Gastroesophageal sphincter (tissue), 3 donors: Measurements from ENCODE around the gene KAZN.

Experiments
- CTCF ChIP-seq, 4 experiments: fragments of 200-600 bp in 2 of 4; fragments of 450-650 bp in 2 of 4; sonication (generic) in 1 of 4; IDR thresholded peaks; one replicate each; pipeline ENCODE4 v1.5.1; 2017 to 2019; ENCODE audit warnings: antibody characterized with exemption in 4 of 4, mild to moderate bottlenecking in 2 of 4, moderate library complexity in 2 of 4
- EP300 ChIP-seq: sonication (generic); formaldehyde crosslinking; IDR thresholded peaks from one replicate; pipeline ENCODE4 v1.6.1; 2017; ENCODE audit warnings: antibody characterized with exemption, mild to moderate bottlenecking
- POLR2A ChIP-seq, 2 donors: fragments of 450-650 bp; IDR thresholded peaks; one replicate each; pipeline ENCODE4 v1.6.1; 2017; ENCODE audit warnings: antibody characterized with exemption in 2 of 2, mild to moderate bottlenecking in 2 of 2, moderate library complexity in 1 of 2
- POLR2AphosphoS5 ChIP-seq: sonication (generic); formaldehyde crosslinking; IDR thresholded peaks from one replicate; pipeline ENCODE4 v1.6.1; 2017; ENCODE audit warnings: antibody characterized with exemption

- TF ChIP-seq CTCF (IDR thresholded peaks at IDR 0.05) = no peak
- no peak for TF ChIP-seq POLR2A (IDR thresholded peaks at IDR 0.05)
- TF ChIP-seq POLR2AphosphoS5 = no peak
- TF ChIP-seq EP300 = no peak
Measured at GRCh38 chr1:15028616-15029015, 430.1 kb downstream of the KAZN start.
